ENCODE measurements around the gene EPO. TPM values are rescaled to one million over a fixed set of nuclear protein-coding genes. Genes with fewer than 3 reads are reported as not detected.

The EPO gene
- total RNA-seq, 4 donors from 2014 or later = not detected

DNA sequence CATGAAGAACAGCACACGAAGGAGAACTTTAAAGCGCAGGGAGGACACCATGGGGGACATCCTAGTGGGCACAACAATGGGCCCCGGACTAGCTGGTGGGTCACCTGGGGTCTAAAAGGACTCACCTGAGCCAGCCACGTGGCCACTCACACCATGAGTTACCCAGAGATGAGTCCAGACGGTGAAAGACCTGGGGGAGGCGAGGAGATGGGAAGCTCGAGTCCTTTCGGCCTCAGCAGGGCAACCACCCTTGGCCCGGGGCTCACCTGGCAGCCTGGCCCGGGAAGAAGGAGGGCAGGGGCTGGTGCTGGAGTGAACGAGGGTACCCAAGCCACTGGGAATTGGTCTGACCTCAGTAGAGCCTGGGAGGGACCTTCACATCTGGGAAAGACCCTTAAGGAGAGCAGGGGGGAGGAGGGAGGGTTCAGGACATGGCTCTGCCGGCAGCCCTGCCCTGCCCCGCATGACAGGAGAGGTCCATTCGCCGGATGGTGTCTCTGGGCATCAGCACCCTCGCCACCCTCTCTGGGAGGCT lies 31.9 kb upstream of the EPO start:
- WGBS = 80% methylated on average over 15 of the region's 16 CpGs
- Histone ChIP-seq H3K4me1 (peaks cover 53 to 67% (median 59%) of the 10 kb centered on the region in 4 donors), H3K9me3 (no peaks in the 10 kb centered on the region), H3K27me3 (no peaks in the 10 kb centered on the region), H3K4me3 (no peak overlapping the region), H3K27ac (replicated peaks in 1 of 4) (no peak overlapping the region), H3K36me3 (peaks cover 47 to 68% (median 64%) of the 10 kb centered on the region in 4 donors)
- intact Hi-C loops (cut with DNase I) = no loop called here
- TF ChIP-seq POLR2AphosphoS5 (IDR thresholded peaks at IDR 0.05) (no peak), POLR2A (IDR thresholded peaks at IDR 0.05; ENCODE audit: low read depth) (no peak), EP300 (IDR thresholded peaks at IDR 0.05) (no peak)
- TF ChIP-seq, protein P1, sequence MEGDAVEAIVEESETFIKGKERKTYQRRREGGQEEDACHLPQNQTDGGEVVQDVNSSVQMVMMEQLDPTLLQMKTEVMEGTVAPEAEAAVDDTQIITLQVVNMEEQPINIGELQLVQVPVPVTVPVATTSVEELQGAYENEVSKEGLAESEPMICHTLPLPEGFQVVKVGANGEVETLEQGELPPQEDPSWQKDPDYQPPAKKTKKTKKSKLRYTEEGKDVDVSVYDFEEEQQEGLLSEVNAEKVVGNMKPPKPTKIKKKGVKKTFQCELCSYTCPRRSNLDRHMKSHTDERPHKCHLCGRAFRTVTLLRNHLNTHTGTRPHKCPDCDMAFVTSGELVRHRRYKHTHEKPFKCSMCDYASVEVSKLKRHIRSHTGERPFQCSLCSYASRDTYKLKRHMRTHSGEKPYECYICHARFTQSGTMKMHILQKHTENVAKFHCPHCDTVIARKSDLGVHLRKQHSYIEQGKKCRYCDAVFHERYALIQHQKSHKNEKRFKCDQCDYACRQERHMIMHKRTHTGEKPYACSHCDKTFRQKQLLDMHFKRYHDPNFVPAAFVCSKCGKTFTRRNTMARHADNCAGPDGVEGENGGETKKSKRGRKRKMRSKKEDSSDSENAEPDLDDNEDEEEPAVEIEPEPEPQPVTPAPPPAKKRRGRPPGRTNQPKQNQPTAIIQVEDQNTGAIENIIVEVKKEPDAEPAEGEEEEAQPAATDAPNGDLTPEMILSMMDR (IDR thresholded peaks at IDR 0.05) = no peak
- no peak for DNase-seq (ENCODE audit: extremely low spot score)

DNA sequence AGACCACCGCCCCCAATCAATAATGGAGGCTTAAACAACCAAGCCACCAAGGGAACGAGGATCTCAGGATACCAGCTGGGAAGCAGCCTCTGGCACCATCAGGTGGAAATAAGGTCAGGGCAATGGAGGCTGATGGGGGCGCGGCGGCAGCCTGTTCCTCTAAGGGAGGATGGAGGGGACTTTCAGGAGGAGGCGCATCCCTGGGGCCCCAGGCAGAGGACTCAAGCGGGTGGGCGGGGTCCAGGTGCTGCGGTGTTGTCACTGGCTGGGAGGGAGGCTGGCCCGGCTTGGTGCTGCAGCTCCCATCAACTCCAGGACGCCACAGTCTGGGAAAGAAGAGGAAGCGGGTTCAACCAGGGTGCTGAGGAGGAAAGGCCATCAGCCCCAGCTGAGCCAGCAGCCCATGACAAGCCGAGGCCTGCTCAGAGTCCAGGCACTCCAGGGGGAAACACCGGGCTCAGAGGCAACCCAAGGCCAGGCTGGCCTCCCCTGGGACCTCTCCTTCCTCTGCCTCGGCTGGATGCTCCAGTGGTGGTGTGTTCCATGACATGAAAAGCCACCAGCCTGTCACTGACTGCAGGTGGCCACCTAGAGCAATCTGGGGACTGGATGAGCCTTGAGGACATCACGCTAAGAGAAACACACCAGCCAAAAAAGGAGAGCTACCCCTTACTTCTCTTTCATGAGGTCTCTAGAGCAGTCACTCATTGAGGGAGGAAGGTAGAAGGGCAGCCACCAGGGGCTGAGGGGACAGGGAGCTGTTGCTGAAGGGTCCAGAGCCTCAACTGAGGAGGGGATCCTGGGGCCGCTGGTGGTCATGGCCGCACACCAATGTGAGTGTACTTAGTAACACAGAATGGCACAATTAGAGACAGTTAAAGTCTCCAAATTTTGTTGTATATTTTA lies 30.8 kb upstream of the EPO start:
- no peak overlapping the region for H3K4me3 ChIP-seq
- no peak overlapping the region for H3K27ac ChIP-seq (replicated peaks in 1 of 4)
- intact Hi-C loops (cut with DNase I) = loop anchor here (5.0 to 10.0 kb wide), 3 partner anchors 87 to 215 kb away; partner anchors contain the start of genes PCOLCE and TSC22D4
- DNase-seq (ENCODE audit: extremely low spot score) = no peak
- 89% methylated on average over 17 of the region's 18 CpGs for WGBS
- H3K9me3 ChIP-seq = no peaks in the 10 kb centered on the region
- TF ChIP-seq POLR2A (IDR thresholded peaks at IDR 0.05; ENCODE audit: low read depth) = no peak
- TF ChIP-seq EP300 (IDR thresholded peaks at IDR 0.05) = no peak
- H3K4me1 ChIP-seq = peaks cover 53 to 71% (median 61%) of the 10 kb centered on the region in 4 donors
- peaks cover 38 to 57% (median 53%) of the 10 kb centered on the region in 4 donors for H3K36me3 ChIP-seq
- no peaks in the 10 kb centered on the region for H3K27me3 ChIP-seq

DNA sequence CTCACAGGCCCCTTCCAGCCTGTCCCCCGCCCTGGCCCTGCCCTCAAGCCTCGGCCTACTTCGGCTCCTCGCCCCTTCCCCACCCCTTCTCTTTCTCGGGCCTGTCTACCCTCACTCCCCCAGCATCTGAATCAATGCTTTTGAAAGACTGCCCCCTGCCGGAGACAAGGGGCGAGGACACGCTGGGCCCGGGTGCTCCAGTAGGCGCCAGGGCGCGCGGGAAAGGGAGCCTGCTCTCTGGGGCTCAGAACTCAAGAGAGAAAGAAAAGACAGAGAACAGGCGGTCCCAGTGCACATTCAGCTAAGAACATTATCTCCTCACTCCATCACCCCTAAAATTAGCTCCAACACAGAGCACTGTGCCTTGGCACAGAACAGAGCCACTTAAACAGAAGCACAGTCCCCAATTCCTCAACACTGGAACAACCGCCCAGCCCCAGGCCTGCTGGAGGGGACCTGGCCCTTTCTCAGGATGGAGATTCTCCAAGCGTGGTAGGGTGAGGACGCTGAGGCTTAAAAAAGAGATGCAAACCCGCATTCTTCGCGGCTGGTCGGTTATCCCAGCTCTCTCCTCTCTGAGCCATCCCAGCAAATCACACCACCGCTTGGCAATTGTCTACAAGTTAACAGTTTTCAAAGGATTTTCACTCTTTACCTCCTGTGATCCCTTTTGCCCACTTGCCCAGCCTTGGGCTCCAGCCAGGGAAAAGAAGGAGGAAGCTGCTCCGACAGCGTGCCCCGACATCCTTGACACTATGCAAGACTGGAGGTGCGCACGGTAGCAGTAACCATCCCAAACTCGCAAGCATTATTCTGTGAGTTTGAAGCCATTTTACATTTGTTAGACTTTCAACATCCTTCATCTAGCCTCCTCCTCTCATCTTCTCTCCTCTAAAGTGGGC lies 28.3 kb upstream of the EPO start:
- Histone ChIP-seq H3K36me3 (peaks cover 13 to 33% (median 29%) of the 10 kb centered on the region in 4 donors), H3K27ac (replicated peaks in 1 of 4) (peak overlapping the region; percentile 47 to 89 (median 84)), H3K9me3 (no peaks in the 10 kb centered on the region), H3K4me3 (peak overlapping the region; percentile 91 to 97 (median 94)), H3K4me1 (peaks cover 57 to 72% (median 66%) of the 10 kb centered on the region in 4 donors), H3K27me3 (no peaks in the 10 kb centered on the region)
- TF ChIP-seq POLR2A (IDR thresholded peaks at IDR 0.05; ENCODE audit: low read depth) = no peak
- TF ChIP-seq POLR2AphosphoS5 (IDR thresholded peaks at IDR 0.05) = peak in 1 of 2 donors; percentile 56
- TF ChIP-seq EP300 (IDR thresholded peaks at IDR 0.05) = no peak
- TF ChIP-seq, protein P1 (IDR thresholded peaks at IDR 0.05) = peak; percentile 90 to 97 (median 90)
- DNase-seq (ENCODE audit: extremely low spot score) = no peak
- WGBS = 37% methylated on average over 22 of the region's 28 CpGs
- intact Hi-C loops (cut with DNase I) = loop anchor here (5.0 to 10.0 kb wide), 3 partner anchors 90 to 217 kb away; partner anchors contain the start of genes PCOLCE and TSC22D4

DNA sequence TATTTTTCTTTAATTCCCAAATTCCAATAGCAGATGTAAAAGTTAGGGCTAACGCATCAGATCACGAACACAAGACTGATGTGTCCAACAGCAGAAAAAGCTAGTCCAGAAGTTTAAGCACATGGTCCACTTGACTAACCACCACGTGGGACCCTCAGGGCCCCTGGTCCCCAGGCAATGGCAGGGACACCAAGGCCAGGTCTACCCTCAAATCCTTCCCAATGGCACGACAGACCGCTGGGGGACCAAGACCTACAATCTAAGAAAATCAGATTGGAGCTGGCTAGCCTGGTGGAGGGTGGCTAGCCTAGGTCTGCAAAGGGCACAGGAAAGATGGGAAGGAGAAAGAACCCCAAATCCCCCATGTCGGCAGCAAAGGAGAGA lies 27.7 kb upstream of the EPO start:
- peak overlapping the region; percentile 91 to 97 (median 94) for H3K4me3 ChIP-seq
- H3K36me3 ChIP-seq = peaks cover 7 to 26% (median 23%) of the 10 kb centered on the region in 4 donors
- TF ChIP-seq, protein P1 (IDR thresholded peaks at IDR 0.05) = no peak
- no peak for TF ChIP-seq POLR2A (IDR thresholded peaks at IDR 0.05; ENCODE audit: low read depth)
- H3K4me1 ChIP-seq = peaks cover 57 to 67% (median 66%) of the 10 kb centered on the region in 4 donors
- peak overlapping the region; percentile 47 to 89 (median 84) for H3K27ac ChIP-seq (replicated peaks in 1 of 4)
- H3K27me3 ChIP-seq = no peaks in the 10 kb centered on the region
- WGBS = 36% methylated on average over 6 of the region's 6 CpGs
- intact Hi-C loops (cut with DNase I) = loop anchor here (5.0 to 10.0 kb wide), 3 partner anchors 90 to 218 kb away; partner anchors contain the start of genes PCOLCE and TSC22D4
- H3K9me3 ChIP-seq = no peaks in the 10 kb centered on the region
- DNase-seq (ENCODE audit: extremely low spot score) = no peak

Measured in esophagus muscularis mucosa (tissue), 4 donors.